ENCODE results near the gene CAMK1D.

Gene CAMK1D

DNA sequence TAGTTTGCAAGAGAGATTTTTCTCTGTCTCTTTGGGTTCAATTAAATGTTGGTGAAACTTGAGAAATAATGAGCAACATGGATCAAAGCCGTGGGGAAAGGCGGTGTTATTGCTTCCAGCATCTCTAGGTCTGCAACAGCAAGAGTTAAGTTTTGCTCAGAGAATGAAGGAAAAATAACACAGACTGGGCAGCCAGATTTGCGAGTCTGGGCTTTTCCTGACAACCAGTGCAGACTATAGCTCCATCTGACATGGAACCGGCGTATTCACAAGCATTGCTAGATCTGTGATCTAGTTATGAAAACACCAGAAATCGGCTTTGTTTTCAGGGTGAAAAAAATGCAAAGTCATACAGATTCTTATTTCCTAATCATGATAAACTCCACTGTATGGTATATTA, 110.4 kb downstream of the CAMK1D start:
- TF ChIP-seq, protein P1, sequence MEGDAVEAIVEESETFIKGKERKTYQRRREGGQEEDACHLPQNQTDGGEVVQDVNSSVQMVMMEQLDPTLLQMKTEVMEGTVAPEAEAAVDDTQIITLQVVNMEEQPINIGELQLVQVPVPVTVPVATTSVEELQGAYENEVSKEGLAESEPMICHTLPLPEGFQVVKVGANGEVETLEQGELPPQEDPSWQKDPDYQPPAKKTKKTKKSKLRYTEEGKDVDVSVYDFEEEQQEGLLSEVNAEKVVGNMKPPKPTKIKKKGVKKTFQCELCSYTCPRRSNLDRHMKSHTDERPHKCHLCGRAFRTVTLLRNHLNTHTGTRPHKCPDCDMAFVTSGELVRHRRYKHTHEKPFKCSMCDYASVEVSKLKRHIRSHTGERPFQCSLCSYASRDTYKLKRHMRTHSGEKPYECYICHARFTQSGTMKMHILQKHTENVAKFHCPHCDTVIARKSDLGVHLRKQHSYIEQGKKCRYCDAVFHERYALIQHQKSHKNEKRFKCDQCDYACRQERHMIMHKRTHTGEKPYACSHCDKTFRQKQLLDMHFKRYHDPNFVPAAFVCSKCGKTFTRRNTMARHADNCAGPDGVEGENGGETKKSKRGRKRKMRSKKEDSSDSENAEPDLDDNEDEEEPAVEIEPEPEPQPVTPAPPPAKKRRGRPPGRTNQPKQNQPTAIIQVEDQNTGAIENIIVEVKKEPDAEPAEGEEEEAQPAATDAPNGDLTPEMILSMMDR (IDR thresholded peaks at IDR 0.05): no peak

DNA sequence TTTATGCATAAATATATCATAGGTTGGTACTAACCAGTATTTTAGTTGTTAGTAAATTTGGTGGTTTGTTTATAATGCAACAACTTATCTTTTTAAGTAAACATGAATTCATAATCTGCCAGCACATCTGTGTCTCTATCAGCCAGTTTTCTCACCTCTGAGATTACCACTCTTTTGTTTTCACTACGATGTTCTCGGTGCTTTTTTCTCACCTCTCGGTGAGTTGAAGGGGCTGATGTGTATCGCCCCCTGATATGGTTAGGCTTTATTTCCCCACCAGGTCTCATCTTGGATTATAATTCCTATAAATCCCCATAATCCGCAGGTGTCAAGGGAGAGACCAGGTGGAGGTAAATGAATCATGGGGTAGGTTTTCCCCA, 114.1 kb downstream of the CAMK1D start:
- TF ChIP-seq, protein P1 (IDR thresholded peaks at IDR 0.05): no peak

DNA sequence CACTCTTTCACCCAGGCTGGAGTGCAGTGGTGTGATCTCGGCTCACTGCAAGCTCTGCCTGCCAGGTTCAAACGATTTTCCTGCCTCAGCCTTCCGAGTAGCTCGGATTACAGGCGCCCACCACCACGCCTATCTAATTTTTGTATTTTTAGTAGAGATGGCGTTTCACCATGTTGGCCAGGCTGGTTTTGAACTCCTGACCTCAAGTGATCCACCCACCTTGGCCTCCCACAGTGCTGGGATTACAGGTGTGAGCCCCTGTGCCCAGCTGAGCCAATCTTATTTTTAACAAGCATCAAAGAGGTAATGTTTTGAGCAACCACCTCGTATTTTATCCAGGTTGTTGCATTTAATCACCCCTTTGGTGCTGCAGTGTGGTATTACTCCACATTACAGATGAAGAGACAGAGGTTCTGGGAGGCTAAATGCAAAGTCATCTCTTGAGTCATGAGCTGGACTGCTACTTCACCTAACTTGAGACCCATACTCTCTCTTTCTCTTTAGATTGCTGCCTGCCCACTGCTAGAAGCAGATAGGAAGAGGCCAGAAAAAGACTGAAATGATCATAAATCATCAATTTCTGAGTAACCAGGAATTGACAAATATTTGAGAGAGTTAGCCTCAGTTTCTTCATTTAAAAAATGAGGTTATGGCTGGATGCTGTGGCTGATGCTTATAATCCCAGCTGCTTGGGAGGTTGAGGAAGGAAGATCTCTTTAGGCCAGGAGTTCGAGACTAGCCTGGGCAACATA, 116.2 kb downstream of the CAMK1D start:
- TF ChIP-seq, protein P1 (IDR thresholded peaks at IDR 0.05): no peak

DNA sequence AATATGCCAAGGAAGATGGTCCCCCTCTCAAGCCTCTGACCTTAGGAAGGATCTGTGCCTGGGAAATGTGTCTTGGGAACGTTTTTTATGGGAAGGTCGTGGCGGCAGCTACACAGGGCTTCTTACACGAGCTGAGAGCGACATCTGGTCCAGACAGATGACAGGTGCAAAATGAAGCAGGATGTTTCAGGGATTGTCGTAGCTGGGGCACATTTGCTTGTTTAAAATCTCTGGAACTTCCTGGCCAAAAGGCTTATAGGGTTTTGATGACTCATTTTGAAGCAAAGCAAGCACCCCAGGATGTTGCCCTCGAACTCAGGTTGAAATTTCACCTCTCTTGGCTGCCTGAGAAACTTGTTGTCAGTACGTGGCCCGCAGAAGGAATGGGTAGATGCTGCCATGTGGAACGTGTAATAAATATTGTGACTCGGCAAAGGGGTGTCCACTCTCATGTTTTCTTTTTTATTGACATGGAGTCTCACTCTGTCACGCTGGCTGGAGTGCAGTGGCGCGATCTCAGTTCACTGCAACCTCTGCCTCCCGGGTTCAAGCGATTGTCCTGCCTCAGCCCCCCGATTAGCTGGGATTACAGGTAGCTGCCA, 117.5 kb downstream of the CAMK1D start:
- TF ChIP-seq, protein P1 (IDR thresholded peaks at IDR 0.05): no peak

DNA sequence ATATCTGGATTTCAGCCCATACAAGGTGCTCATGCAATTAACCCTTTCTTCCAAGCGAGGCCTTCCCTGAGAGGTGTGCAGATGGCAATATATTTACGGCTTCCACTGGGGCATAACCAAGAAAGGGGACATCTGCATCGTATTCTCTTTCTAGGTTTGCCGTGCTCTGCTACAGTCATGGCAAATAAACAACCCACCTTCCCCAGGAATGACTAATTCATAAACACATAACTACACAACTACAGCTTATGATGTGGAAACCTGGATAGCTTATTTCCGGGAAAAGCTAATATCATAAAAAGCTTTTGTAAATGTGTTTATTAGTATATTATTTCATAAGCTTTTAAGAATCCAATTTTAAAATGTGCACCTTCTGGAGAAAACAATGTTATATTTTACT, 120.0 kb downstream of the CAMK1D start:
- TF ChIP-seq, protein P1 (IDR thresholded peaks at IDR 0.05): no peak

DNA sequence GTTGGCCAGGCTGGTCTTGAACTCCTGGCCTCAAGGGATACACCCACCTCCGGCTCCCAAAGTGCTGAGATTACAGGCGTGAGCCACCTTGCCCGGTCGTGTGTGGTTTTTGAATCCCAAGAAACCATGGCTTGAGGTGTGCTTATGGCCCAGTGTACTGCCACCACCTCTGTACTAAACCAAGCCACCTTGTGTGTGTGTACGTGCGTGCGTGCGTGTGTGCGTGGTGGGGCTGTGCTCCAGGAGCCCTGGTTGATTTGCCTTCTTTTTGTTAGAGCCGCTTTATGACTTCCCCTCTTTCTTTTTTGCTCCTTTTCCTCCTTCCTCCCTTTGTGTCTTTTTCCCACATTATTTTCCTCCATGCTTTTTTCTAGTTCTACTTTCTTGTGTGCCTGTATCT, 121.4 kb downstream of the CAMK1D start:
- TF ChIP-seq, protein P1 (IDR thresholded peaks at IDR 0.05): no peak

DNA sequence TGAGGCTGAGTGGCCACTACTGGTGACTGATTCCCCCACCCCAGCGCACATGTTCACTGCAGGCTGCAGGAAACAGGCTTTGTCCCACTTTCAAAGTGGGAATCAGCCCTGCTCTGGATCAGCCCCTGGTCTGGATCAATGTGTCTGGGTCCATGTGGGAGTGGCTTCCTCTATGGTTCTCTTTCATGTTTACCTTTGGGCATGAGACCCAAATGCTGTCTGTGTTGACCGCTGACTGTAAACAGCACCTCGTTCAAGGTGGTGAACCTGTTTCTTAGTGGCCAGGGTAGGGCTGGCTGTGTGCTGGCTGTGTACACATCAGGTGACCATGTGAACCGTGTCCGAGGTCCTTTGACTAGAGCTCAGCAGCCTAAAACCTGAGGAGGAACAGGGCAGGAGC, 121.8 kb downstream of the CAMK1D start:
- TF ChIP-seq, protein P1 (IDR thresholded peaks at IDR 0.05): no peak
